Fibroblast of lung (primary cell): ENCODE results near the gene PLCG1. TPM values are rescaled to one million over a fixed set of nuclear protein-coding genes. Genes with fewer than 3 reads are reported as not detected.

ENCODE experiments used
- DNase-seq, 2 donors: peaks; one replicate each; pipeline versions ENCODE4 v3.0.0 to v3.0.0-alpha.2; 2010; ENCODE audit warnings: low read depth in 2 of 2
- H2AFZ ChIP-seq: 2 replicates; pipeline ENCODE4 v1.5.1; 2012; ENCODE audit warnings: low read length, control low read depth, inconsistent platforms
- H3K27ac ChIP-seq: 2 replicates; pipeline ENCODE4 v1.5.1; 2011; ENCODE audit warnings: low read length, control low read depth; ENCODE audit not compliant: insufficient read depth
- H3K27me3 ChIP-seq: 2 replicates; pipeline ENCODE4 v1.5.1; 2011; ENCODE audit warnings: mild to moderate bottlenecking, low read length; ENCODE audit not compliant: control insufficient read depth, insufficient read depth
- H3K36me3 ChIP-seq: 2 replicates; pipeline ENCODE4 v1.5.1; 2011; ENCODE audit warnings: low read length; ENCODE audit not compliant: control insufficient read depth, insufficient read depth
- H3K4me1 ChIP-seq: 2 replicates; pipeline ENCODE4 v1.5.1; 2011; ENCODE audit warnings: low read length; ENCODE audit not compliant: control insufficient read depth, insufficient read depth; ENCODE audit errors: extremely low read depth
- H3K4me2 ChIP-seq: 2 replicates; pipeline ENCODE4 v1.5.1; 2011; ENCODE audit warnings: low read length, control low read depth; ENCODE audit not compliant: insufficient read depth; ENCODE audit errors: extremely low read depth
- H3K4me3 ChIP-seq, 4 experiments: fragments of 200-600 bp in 1 of 4; sonication (generic) in 1 of 4; replicated peaks in 1 of 4; 2 replicates each; pipeline ENCODE4 v1.5.1; 2011 to 2016; ENCODE audit warnings: low read length in 4 of 4, low read depth in 3 of 4, mild to moderate bottlenecking in 3 of 4, control low read depth in 2 of 4, inconsistent platforms in 1 of 4, mixed read lengths in 1 of 4; ENCODE audit not compliant: insufficient read depth in 1 of 4; ENCODE audit errors: control extremely low read depth in 1 of 4
- H3K79me2 ChIP-seq: 2 replicates; pipeline ENCODE4 v1.5.1; 2012; ENCODE audit warnings: mild to moderate bottlenecking, low read length, inconsistent platforms; ENCODE audit not compliant: control insufficient read depth, insufficient read depth
- H3K9ac ChIP-seq: 2 replicates; pipeline ENCODE4 v1.5.1; 2011; ENCODE audit warnings: mild to moderate bottlenecking, low read length, control low read depth; ENCODE audit not compliant: insufficient read depth
- H3K9me3 ChIP-seq: 2 replicates; pipeline ENCODE4 v1.5.1; 2012; ENCODE audit warnings: low read depth, low read length; ENCODE audit not compliant: control insufficient read depth, insufficient read depth
- H4K20me1 ChIP-seq: 2 replicates; pipeline ENCODE4 v1.5.1; 2011; ENCODE audit warnings: low read length; ENCODE audit not compliant: control insufficient read depth, insufficient read depth; ENCODE audit errors: extremely low read depth
- EZH2 ChIP-seq: IDR thresholded peaks from 2 replicates; pipeline ENCODE4 v1.5.1; 2012; ENCODE audit warnings: low read length, control low read depth, mild to moderate bottlenecking; ENCODE audit errors: missing control alignments
- polyA plus RNA-seq, 2 donors: library from polyadenylated mRNA; depleted of rRNA in 1 of 2; stranded (reverse) in 1 of 2; unstranded in 1 of 2; fragments of >200 nt; gene quantifications; 2 replicates each; pipeline ENCODE4 v1.2.1, GENCODE V29; 2011 to 2012; ENCODE audit warnings: missing spikeins in 1 of 2
- total RNA-seq: library from RNA; depleted of rRNA; stranded (reverse); fragments of >200 nt; gene quantifications from 2 replicates; pipeline ENCODE4 v1.2.1, GENCODE V29; 2014
- TF ChIP-seq, protein P1 (sequence below), 2 donors: IDR thresholded peaks in 1 of 2; conservative IDR thresholded peaks in 1 of 2; 1 replicate in 1 of 2; 2 replicates in 1 of 2; pipeline ENCODE4 v1.5.1; 2011 to 2012; ENCODE audit warnings: low read length in 2 of 2, control low read depth in 1 of 2, inconsistent platforms in 1 of 2, low read depth in 1 of 2, mild to moderate bottlenecking in 1 of 2

Gene PLCG1
- total and polyA plus RNA-seq, 2 donors (not counting 1 experiment from before 2014, with no cell fraction given) = 24.5 to 86.2 TPM

DNA sequence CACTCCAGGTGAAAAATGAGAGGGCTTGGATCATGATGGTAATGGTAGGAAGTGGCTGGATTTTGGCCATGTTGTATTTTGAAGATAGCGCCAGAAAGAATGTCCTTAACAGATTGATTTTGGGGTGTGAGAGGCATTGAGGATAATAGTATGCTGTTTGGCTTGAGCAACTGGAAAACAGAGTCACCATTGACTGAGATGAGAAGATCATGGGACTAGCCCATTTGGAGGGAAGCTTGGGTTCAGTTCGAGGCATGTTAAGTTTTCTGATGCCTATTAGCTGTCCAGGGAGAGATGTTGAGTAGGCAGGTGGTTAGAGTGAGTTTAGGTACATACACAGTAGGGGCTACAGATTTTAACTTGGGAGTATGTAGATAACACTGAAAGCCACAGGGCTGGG lies 23.3 kb downstream of the PLCG1 start:
- DNase-seq = no peak
- Histone ChIP-seq H4K20me1 (peaks cover 1% of the 10 kb centered on the region), H3K79me2 (peaks cover 14% of the 10 kb centered on the region), H3K9ac (peak overlapping the region; percentile 5), H2AFZ (no peak overlapping the region), H3K4me3 (no peak overlapping the region), H3K36me3 (peaks cover 23% of the 10 kb centered on the region), H3K4me1 (no peaks in the 10 kb centered on the region), H3K9me3 (no peaks in the 10 kb centered on the region), H3K4me2 (no peak overlapping the region), H3K27me3 (no peaks in the 10 kb centered on the region), H3K27ac (no peak overlapping the region)
- no peak for TF ChIP-seq EZH2
- TF ChIP-seq, protein P1, sequence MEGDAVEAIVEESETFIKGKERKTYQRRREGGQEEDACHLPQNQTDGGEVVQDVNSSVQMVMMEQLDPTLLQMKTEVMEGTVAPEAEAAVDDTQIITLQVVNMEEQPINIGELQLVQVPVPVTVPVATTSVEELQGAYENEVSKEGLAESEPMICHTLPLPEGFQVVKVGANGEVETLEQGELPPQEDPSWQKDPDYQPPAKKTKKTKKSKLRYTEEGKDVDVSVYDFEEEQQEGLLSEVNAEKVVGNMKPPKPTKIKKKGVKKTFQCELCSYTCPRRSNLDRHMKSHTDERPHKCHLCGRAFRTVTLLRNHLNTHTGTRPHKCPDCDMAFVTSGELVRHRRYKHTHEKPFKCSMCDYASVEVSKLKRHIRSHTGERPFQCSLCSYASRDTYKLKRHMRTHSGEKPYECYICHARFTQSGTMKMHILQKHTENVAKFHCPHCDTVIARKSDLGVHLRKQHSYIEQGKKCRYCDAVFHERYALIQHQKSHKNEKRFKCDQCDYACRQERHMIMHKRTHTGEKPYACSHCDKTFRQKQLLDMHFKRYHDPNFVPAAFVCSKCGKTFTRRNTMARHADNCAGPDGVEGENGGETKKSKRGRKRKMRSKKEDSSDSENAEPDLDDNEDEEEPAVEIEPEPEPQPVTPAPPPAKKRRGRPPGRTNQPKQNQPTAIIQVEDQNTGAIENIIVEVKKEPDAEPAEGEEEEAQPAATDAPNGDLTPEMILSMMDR (conservative IDR thresholded peaks at IDR 0.05 in 1 of 2, IDR thresholded peaks at IDR 0.05 in 1 of 2; ENCODE audit: low read depth in 1 of 2, low read length in 2 of 2) = no peak

DNA sequence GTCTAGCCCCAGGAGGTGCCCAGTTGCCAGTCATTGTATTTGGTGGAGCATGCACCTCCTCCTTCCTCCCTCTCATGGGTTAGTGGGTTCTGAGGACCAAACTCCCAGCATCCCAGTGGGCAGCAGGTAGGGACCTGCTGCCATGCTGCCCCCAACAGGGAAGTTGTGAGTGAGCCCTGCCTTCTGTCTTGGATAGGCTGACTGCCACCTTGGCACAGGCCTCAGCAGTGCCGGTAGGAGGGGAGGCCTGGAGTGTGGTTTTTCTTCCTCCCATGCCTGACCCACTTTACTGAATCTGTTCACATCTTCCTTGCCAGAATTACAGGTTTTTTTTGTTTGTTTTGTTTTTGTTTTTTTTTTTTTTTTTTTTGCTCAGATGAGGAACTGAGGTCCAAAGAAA lies 24.5 kb downstream of the PLCG1 start:
- Histone ChIP-seq H3K27me3 (no peaks in the 10 kb centered on the region), H3K27ac (no peak overlapping the region), H3K79me2 (peaks cover 5% of the 10 kb centered on the region), H3K4me3 (no peak overlapping the region), H3K4me2 (no peak overlapping the region), H3K4me1 (no peaks in the 10 kb centered on the region), H4K20me1 (no peaks in the 10 kb centered on the region), H3K36me3 (peaks cover 33% of the 10 kb centered on the region), H3K9me3 (no peaks in the 10 kb centered on the region), H2AFZ (no peak overlapping the region), H3K9ac (no peak overlapping the region)
- TF ChIP-seq, protein P1 (conservative IDR thresholded peaks at IDR 0.05 in 1 of 2, IDR thresholded peaks at IDR 0.05 in 1 of 2; ENCODE audit: low read depth in 1 of 2, low read length in 2 of 2) = no peak
- no peak for TF ChIP-seq EZH2
- no peak for DNase-seq

DNA sequence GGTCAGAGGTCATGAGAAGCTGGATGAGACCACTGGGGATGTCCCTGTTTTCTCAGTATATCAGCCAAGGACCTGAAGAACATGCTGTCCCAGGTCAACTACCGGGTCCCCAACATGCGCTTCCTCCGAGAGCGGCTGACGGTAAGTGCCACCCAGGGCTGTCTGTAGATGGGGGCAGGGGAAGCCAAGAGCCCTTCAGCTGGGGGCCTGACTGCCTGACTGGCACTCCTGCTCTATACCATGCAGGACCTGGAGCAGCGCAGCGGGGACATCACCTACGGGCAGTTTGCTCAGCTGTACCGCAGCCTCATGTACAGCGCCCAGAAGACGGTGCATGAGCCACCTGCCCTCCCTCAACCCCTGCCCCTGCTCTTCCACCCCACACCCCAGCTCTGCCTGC lies 25.1 kb downstream of the PLCG1 start:
- no peaks in the 10 kb centered on the region for H4K20me1 ChIP-seq

More for the DNA sequence above, 25.1 kb downstream of the PLCG1 start:
- TF ChIP-seq, protein P1 (conservative IDR thresholded peaks at IDR 0.05 in 1 of 2, IDR thresholded peaks at IDR 0.05 in 1 of 2; ENCODE audit: low read depth in 1 of 2, low read length in 2 of 2) = no peak
- no peak for TF ChIP-seq EZH2
- no peak overlapping the region for H2AFZ ChIP-seq
- no peaks in the 10 kb centered on the region for H3K9me3 ChIP-seq
- peaks cover 4% of the 10 kb centered on the region for H3K79me2 ChIP-seq
- H3K4me2 ChIP-seq = no peak overlapping the region
- no peaks in the 10 kb centered on the region for H3K27me3 ChIP-seq
- no peak overlapping the region for H3K9ac ChIP-seq
- peaks cover 35% of the 10 kb centered on the region for H3K36me3 ChIP-seq
- H3K27ac ChIP-seq = no peak overlapping the region
- DNase-seq = no peak
- no peaks in the 10 kb centered on the region for H3K4me1 ChIP-seq
- no peak overlapping the region for H3K4me3 ChIP-seq
